ENCODE data around the gene CRYGS. TPM values are rescaled to one million over a fixed set of nuclear protein-coding genes. Genes with fewer than 3 reads are reported as not detected.

The CRYGS gene
- total and polyA plus RNA-seq, 9 of the 15 experiments (the other 6 are each of a cell fraction or from before 2014, with no cell fraction given), result 1.5 to 3.8 (median 2.0) TPM

DNA sequence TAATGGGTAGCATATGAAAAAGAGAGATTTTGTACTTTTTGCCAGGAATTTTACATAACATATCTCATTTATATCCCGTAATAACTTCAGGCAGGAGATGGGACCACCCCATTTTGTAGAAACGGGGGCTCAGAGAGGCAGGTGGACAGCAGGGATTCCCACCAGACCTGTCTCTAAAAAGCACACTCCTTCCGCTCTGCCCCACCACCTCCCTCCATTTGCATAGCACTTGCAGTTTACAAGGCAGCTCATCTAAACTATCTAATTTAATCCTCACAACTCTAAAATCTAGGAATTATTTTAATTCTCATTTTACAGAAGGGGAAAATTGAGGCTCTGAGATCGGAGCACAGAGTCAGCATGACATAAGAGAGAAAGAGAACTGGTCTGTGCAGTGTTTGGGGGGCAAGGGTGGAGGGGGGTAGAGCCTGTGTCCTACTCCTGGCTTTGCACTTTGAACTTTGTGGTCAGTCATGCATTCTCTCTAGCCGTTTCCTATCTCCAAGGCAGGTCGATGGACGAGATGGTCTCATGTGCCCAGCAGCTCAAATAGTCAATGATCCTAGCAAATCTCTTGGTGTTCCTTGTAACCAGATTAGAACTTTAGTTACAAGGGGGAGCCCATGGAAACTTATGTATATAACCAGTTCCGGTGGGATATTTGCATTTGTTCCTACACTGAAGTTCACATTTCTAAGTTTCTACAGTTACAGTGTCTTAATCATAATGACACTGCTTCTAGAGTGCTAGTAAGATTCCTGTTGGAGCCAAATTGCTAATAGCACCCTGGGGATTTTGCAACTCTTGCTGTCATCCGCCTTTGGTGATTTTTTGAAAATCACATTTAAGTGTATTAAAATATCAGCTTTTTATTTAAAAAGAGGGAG is 18.6 kb downstream of the CRYGS start:
- H3K4me3 ChIP-seq, result no peak overlapping the region
- BruUV-seq (replicated peaks), result no TSS peak
- ChIA-PET CTCF (ENCODE audit: low intra/inter-chr PET ratio) (no interaction called here), POLR2A (no interaction called here)
- WGBS (ENCODE audit: insufficient coverage, low coverage, missing lambda C conversion rate), result 0% methylated on average over 9 of the region's 9 CpGs
- no peak overlapping the region for H3K9ac ChIP-seq (ENCODE audit: insufficient read depth in 1 of 2, low read depth in 2 of 2, low read length in 2 of 2)
- H3K9me3 ChIP-seq (replicated peaks; ENCODE audit: control insufficient read depth, insufficient read depth, low read depth, low read length), result no peaks in the 10 kb centered on the region
- H3K36me3 ChIP-seq (ENCODE audit: control insufficient read depth, insufficient read depth, low read length), result no peaks in the 10 kb centered on the region
- in situ Hi-C loops (cut with MboI), result no loop called here
- DNase-seq (ENCODE audit: extremely low read depth in 1 of 4, low spot score in 3 of 4), result no peak
- ATAC-seq, result no peak
- H3K4me2 ChIP-seq (ENCODE audit: insufficient read depth, low read length), result no peak overlapping the region
- intact Hi-C loops (cut with micrococcal nuclease), result no loop called here
- no peaks in the 10 kb centered on the region for H4K20me1 ChIP-seq (replicated peaks; ENCODE audit: control insufficient read depth, insufficient read depth, low read length)
- H3K27ac ChIP-seq (ENCODE audit: extremely low read depth, low read depth, low read length), result no peak overlapping the region
- no peak for FAIRE-seq
- H3K4me1 ChIP-seq (replicated peaks in 1 of 2; ENCODE audit: control insufficient read depth in 2 of 2, insufficient read depth in 2 of 2, low read length in 2 of 2), result no peaks in the 10 kb centered on the region; a peak in 1 of 5 replicates
- H3K79me2 ChIP-seq (ENCODE audit: control insufficient read depth, insufficient read depth, low read length), result no peaks in the 10 kb centered on the region
- H2AFZ ChIP-seq (ENCODE audit: low read depth, low read length), result no peak overlapping the region
- no peak for TF ChIP-seq ZNF121 (CRISPR knock-in tag; conservative IDR thresholded peaks at IDR 0.05)
- no peak for TF ChIP-seq MXD1 (CRISPR knock-in tag; IDR thresholded peaks at IDR 0.05; ENCODE audit: borderline replicate concordance, poor library complexity, severe bottlenecking)
- TF ChIP-seq ESRRB (CRISPR knock-in tag; IDR thresholded peaks at IDR 0.05; ENCODE audit: borderline replicate concordance), result no peak
- TF ChIP-seq CREB3 (tag; conservative IDR thresholded peaks at IDR 0.05; ENCODE audit: low read depth), result no peak
- no peak for TF ChIP-seq SNRNP70 (optimal IDR thresholded peaks at IDR 0.05; ENCODE audit: low read depth, low read length)
- TF ChIP-seq, protein P1, sequence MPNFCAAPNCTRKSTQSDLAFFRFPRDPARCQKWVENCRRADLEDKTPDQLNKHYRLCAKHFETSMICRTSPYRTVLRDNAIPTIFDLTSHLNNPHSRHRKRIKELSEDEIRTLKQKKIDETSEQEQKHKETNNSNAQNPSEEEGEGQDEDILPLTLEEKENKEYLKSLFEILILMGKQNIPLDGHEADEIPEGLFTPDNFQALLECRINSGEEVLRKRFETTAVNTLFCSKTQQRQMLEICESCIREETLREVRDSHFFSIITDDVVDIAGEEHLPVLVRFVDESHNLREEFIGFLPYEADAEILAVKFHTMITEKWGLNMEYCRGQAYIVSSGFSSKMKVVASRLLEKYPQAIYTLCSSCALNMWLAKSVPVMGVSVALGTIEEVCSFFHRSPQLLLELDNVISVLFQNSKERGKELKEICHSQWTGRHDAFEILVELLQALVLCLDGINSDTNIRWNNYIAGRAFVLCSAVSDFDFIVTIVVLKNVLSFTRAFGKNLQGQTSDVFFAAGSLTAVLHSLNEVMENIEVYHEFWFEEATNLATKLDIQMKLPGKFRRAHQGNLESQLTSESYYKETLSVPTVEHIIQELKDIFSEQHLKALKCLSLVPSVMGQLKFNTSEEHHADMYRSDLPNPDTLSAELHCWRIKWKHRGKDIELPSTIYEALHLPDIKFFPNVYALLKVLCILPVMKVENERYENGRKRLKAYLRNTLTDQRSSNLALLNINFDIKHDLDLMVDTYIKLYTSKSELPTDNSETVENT (CRISPR knock-in tag; IDR thresholded peaks at IDR 0.05), result no peak
- peaks cover 6 to 28% of the 10 kb centered on the region in 2 experiments; a peak in 4 of 5 replicates for H3K27me3 ChIP-seq (ENCODE audit: control insufficient read depth in 2 of 2, insufficient read depth in 2 of 2, low read length in 2 of 2)
- no peaks in the 10 kb centered on the region for H3K9me1 ChIP-seq (ENCODE audit: control insufficient read depth, insufficient read depth, low read length)
